GM03348 (cell line): ENCODE data around the gene NXPH4.

ENCODE experiments used
- DNase-seq: peaks from one replicate; pipeline ENCODE4 v3.0.0; 2012; ENCODE audit warnings: low spot score

The NXPH4 gene

DNA sequence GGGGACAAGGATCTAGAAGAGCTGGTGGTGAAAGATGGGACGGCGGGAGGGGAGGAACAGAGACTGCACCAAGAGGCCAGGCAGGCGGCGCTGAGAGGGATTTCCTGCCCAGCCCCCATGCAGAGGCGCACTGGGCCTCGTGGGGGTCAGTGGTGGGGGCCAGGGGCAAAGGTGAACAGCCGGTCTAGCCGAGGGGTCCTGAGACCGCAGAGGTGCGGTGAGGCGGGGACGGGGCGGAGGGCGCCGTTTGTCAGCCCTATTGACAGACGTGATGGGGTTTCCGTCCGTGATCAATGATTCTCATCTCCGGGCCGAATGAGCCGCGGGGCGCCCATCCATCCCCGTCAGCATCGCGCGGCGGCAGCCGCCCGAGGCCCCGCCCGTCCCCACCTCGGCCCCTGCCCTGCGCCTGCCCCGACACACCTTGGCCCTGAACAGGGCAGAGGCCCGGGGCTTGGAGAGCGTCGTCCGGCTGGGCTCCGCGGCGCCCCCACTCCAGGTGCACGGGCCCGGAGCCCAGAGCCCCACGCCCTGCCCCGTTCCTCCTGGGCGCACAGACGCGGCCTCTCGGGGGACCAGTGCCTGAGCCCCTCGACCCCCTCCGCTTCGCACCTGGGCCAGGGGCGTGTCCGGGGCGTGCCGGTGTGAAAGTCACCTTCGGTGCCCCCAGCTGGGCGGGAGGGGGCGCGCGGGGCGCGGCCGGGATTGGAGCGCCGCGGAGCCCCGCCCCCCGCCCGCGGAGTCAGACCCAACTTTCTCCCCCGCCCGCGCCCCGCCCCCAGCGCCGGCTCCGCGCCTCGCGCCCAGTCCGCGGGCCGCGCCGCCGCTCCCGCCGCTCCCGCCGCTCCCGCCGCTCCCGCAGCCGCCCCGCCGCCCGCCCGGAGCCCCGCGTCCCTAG is at the start of gene NXPH4:
TSS of gene NXPH4 (plus strand) at position 781 of the 898 bp plus-strand sequence. CDS start 176 bp downstream, outside the sequence.
- peak; percentile 85 for DNase-seq

GRCh38 chr12:57166971-57167371 is 49.6 kb upstream of the NXPH4 start:
- DNase-seq: peak; percentile 73

DNA sequence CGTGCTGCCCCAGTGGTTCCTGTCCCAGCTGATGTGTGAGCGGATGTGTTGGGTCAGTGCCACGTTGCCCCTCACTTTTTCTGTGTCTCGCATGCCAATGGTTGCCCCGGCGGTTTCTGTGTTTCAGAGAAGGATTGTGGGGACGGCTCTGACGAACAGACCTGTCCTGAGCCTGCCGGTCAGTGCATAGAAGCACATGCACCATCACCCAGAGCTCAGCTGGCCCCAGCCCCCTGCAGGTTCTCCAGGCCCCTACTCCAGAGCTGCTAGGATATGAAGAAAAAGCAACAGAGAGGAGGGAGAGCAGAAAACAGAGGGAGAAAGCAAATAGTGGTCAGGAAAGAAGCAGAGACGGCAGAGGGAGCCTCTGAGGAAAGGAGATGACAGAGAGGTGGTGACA is 48.5 kb upstream of the NXPH4 start:
- no peak for DNase-seq

- no peak for DNase-seq
These were observed 47.4 kb upstream of the NXPH4 start for GRCh38 chr12:57169046-57169795.

GRCh38 chr12:57169969-57170368 is 46.6 kb upstream of the NXPH4 start:
- DNase-seq: no peak

DNA sequence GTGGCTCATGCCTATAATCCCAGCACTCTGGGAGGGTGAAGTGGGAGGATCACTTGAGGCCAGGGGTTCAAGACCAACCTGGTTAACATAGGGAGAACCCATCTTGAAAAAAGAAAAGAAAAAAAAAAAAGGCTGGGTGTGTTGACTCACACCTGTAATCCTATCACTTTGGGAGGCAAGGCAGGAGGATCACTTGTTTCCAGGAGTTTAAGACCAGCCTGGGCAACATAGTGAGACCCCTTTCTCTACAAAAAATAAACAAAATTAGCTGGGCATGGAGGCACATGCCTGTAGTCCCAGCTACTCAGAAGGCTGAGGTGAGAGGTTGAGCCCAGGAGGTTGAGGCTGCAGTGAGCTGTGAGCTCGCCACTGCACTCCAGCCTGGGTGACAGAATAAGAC is 46.2 kb upstream of the NXPH4 start:
- no peak for DNase-seq

GRCh38 chr12:57170927-57171326 is 45.7 kb upstream of the NXPH4 start:
- no peak for DNase-seq

- DNase-seq: peak; percentile 82
These were observed 44.9 kb upstream of the NXPH4 start for GRCh38 chr12:57171668-57172067.

DNA sequence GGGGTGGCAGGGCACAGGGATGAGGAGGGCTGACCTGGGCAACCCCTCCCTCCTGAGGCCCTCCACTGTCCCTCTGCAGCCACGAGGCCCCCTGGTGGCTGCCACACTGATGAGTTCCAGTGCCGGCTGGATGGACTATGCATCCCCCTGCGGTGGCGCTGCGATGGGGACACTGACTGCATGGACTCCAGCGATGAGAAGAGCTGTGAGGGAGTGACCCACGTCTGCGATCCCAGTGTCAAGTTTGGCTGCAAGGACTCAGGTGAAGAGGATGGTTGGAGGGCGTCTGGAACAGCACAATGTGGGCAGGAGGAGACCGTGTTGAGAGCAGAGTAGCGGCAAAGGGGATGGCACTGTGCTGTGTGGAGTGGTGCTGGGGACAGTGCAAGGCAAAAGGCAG is 43.5 kb upstream of the NXPH4 start:
- DNase-seq: peak; percentile 60

DNA sequence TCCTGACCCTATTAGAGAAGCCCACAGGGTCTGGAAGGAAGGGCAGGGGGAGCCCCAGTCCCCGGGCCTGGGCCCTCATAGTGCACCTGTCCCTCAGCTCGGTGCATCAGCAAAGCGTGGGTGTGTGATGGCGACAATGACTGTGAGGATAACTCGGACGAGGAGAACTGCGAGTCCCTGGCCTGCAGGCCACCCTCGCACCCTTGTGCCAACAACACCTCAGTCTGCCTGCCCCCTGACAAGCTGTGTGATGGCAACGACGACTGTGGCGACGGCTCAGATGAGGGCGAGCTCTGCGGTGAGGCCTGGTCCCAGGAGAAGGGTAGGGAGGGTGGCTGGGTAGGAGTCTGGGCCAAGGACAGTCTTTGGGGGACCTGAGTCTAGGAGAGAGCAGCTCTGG is 42.9 kb upstream of the NXPH4 start:
- no peak for DNase-seq

DNA sequence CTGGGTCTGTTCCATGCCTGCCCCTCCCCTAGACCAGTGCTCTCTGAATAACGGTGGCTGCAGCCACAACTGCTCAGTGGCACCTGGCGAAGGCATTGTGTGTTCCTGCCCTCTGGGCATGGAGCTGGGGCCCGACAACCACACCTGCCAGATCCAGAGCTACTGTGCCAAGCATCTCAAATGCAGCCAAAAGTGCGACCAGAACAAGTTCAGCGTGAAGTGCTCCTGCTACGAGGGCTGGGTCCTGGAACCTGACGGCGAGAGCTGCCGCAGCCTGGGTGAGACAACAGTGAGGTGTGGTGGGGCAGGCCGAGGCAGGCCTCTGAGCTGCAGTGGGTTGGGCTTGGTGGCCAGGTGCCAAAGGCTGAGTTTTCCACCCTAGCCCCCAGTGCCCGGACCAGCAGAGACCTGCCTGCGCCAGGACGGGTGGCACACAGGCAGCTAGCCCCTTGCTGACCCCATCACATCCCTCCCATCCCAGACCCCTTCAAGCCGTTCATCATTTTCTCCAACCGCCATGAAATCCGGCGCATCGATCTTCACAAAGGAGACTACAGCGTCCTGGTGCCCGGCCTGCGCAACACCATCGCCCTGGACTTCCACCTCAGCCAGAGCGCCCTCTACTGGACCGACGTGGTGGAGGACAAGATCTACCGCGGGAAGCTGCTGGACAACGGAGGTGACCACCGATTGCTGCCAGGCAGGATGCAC is 41.0 kb upstream of the NXPH4 start:
- DNase-seq: peak; percentile 81

DNA sequence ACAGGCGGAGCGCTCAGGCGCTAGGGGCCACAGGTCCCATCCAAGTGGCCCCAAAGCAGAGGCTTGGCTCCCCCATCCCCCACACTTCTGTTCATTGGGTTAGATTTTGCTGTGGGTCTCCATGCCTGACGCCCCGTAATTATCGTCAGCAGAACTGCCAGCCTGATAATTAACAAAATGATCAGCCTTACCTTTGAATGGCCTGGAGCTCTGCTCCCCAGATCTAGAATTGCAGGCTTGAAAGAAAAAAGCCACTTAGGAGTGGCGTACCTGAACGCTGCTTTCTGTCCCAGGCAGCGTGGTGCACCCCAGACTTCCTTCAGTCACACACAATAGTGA is 40.5 kb upstream of the NXPH4 start:
- no peak for DNase-seq

DNA sequence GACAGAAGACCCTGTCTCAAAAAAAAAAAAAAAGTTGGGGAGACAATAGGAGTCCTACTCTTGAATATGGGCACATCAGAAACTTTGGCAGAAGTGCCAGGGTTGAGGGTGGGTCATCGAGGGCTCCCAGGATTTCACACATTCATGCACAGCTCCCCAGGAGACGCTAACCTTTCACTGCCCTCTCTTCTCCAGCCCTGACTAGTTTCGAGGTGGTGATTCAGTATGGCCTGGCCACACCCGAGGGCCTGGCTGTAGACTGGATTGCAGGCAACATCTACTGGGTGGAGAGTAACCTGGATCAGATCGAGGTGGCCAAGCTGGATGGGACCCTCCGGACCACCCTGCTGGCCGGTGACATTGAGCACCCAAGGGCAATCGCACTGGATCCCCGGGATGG is 39.7 kb upstream of the NXPH4 start:
- DNase-seq: no peak

- DNase-seq: no peak
These were observed 39.2 kb upstream of the NXPH4 start for GRCh38 chr12:57177354-57177753.

DNA sequence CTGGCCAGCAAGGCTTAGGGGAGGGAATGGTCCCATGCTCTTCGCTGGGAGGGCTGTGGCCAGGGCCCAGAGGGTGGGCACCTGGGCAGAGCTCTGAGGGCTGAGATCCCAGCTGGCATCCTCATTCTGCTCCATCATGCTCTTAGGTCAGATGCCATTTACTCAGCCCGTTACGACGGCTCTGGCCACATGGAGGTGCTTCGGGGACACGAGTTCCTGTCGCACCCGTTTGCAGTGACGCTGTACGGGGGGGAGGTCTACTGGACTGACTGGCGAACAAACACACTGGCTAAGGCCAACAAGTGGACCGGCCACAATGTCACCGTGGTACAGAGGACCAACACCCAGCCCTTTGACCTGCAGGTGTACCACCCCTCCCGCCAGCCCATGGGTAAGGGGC is 38.4 kb upstream of the NXPH4 start:
- no peak for DNase-seq

- DNase-seq: no peak
These were observed 37.1 kb upstream of the NXPH4 start for GRCh38 chr12:57179331-57180086.

DNA sequence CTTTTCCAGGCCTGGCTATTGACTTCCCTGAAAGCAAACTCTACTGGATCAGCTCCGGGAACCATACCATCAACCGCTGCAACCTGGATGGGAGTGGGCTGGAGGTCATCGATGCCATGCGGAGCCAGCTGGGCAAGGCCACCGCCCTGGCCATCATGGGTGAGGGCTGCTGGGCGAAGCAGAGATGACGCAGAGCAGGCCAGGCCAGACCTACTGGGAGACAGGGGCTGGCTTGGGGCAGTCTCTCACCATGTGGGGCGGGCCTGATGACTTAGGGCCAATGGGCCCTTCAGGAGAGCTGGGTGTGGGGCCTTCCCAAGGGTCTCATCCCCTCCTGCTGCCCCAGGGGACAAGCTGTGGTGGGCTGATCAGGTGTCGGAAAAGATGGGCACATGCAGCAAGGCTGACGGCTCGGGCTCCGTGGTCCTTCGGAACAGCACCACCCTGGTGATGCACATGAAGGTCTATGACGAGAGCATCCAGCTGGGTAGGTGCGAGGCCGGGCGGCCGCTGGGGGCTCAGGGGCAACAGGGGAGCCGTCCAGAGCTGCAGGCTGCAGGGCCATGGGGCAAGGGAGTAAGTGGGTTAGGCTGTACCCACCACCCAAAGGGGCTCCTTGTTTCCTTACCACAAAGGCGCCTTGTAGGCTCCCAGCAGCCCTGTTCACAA is 36.1 kb upstream of the NXPH4 start:
- DNase-seq: no peak

DNA sequence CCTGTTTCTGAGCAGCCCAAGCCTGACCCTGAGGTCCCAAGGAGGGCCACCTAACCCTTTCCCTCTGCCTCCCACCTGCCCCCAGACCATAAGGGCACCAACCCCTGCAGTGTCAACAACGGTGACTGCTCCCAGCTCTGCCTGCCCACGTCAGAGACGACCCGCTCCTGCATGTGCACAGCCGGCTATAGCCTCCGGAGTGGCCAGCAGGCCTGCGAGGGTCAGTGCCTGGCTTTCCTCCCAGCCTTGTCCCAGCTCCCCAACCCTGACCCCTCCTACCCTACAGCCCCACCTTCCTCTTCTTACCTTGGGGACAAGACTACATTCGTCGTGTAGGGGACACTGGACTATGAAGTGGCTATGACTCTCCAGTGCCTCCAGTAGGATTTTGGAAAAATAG is 35.5 kb upstream of the NXPH4 start:
- no peak for DNase-seq

DNA sequence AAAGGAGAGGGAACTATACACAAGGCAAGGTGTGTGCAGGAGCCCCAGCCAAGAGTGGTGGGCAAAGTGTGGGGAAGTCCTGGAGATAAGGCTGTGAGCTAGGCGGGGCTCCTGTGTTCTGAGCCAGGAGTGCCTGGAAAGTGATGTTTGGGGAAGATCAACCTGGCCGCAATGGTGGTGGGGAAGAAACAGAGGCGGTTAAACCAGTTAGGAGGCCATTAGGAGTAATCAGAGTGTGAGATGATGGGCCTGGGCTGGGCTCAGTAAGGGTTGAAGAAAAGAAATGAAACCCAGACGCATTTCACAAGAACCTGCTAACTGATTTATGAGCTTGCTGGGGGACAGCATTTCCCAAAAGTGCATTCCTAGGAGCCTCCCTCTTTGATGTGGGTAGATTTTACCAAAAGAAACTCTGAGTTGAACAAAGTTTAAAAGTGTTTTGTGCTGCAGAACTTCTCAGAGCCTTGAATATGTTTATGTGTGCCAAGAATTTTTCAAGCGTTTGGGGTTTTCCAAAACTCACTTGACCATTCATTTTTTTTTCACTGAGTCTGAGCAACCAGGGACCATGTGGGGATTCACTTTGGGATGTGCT is 34.9 kb upstream of the NXPH4 start:
- DNase-seq: peak; percentile 77

DNA sequence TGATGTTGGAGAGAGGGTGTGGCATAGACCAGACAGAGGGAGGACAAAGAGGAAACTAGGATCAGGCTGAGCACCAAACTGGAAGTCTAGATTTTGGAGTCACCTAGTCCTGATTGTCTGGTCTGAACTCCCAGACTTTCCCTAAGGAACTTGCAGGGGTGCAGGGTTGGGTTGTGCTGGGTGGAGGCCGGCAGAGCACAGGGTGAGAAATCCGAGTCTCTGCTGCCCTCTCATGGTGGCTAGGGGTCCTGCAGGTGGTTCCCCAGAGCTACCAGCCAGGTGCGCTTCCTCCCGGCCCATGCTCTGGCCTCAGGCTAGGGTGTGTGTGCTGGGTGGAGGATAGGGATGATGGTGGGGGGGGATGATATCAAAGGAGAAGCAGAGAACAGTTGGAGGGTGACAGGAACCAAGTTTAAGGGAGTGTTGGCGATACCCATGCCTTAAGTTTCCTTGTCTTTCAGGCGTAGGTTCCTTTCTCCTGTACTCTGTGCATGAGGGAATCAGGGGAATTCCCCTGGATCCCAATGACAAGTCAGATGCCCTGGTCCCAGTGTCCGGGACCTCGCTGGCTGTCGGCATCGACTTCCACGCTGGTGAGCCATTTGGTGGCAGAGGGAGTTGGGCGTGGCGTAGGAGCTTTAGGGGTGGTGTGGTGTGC is 33.5 kb upstream of the NXPH4 start:
- peak; percentile 89 for DNase-seq
